ENCODE results near the gene CCNC.

- TF ChIP-seq POLR2A (IDR thresholded peaks at IDR 0.05): no peak
- TF ChIP-seq CTCF (IDR thresholded peaks at IDR 0.05): no peak
These were observed 19.8 kb downstream of the CCNC start for GRCh38 chr6:99548706-99549105.

Data from right lobe of liver (tissue), 4 donors.